ENCODE measurements around the gene CEP112.

CEP112 gene

GRCh38 chr17:65742403-65743307 lies 449.3 kb downstream of the CEP112 start:
- DNase-seq, result no peak
- no peaks in the 10 kb centered on the region for H3K4me1 ChIP-seq (ENCODE audit: low read length)
- no peak overlapping the region for H3K9ac ChIP-seq (ENCODE audit: low read length)
- H4K20me1 ChIP-seq (ENCODE audit: insufficient read depth, low read length), result no peaks in the 10 kb centered on the region
- no peak overlapping the region for H2AFZ ChIP-seq (ENCODE audit: low read length)
- no peaks in the 10 kb centered on the region for H3K9me3 ChIP-seq (replicated peaks; ENCODE audit: insufficient read depth, low read length)
- H3K4me2 ChIP-seq (ENCODE audit: low read depth, low read length), result no peak overlapping the region
- no peaks in the 10 kb centered on the region for H3K27me3 ChIP-seq (replicated peaks; ENCODE audit: insufficient read depth, low read length)
- H3K4me3 ChIP-seq (ENCODE audit: low read length), result no peak overlapping the region
- no peak for TF ChIP-seq EZH2phosphoT487 (IDR thresholded peaks at IDR 0.05; ENCODE audit: low read length)
- TF ChIP-seq CTCF (IDR thresholded peaks at IDR 0.05; ENCODE audit: low read length), result no peak
- TF ChIP-seq EZH2 (optimal IDR thresholded peaks at IDR 0.05; ENCODE audit: low read depth, low read length), result no peak
- no peaks in the 10 kb centered on the region for H3F3A ChIP-seq (ENCODE audit: insufficient read depth, low read length)
- no peaks in the 10 kb centered on the region for H3K36me3 ChIP-seq (replicated peaks; ENCODE audit: insufficient read depth, low read length)
- no peaks in the 10 kb centered on the region for H3K79me2 ChIP-seq (ENCODE audit: low read length)
- H3K27ac ChIP-seq (ENCODE audit: low read length), result no peak overlapping the region
- no peaks in the 10 kb centered on the region for H3K9me2 ChIP-seq (replicated peaks; ENCODE audit: insufficient read depth, low read length)

- Histone ChIP-seq H3K79me2 (ENCODE audit: low read length) (no peaks in the 10 kb centered on the region), H3K4me1 (ENCODE audit: low read length) (no peaks in the 10 kb centered on the region), H3K4me2 (ENCODE audit: low read depth, low read length) (no peak overlapping the region), H3K36me3 (replicated peaks; ENCODE audit: insufficient read depth, low read length) (no peaks in the 10 kb centered on the region), H3K9me3 (replicated peaks; ENCODE audit: insufficient read depth, low read length) (no peaks in the 10 kb centered on the region), H2AFZ (ENCODE audit: low read length) (no peak overlapping the region), H3K4me3 (ENCODE audit: low read length) (no peak overlapping the region), H3K27me3 (replicated peaks; ENCODE audit: insufficient read depth, low read length) (no peaks in the 10 kb centered on the region), H4K20me1 (ENCODE audit: insufficient read depth, low read length) (no peaks in the 10 kb centered on the region), H3F3A (ENCODE audit: insufficient read depth, low read length) (no peaks in the 10 kb centered on the region), H3K27ac (ENCODE audit: low read length) (no peak overlapping the region), H3K9me2 (replicated peaks; ENCODE audit: insufficient read depth, low read length) (no peaks in the 10 kb centered on the region), H3K9ac (ENCODE audit: low read length) (no peak overlapping the region)
- TF ChIP-seq EZH2 (optimal IDR thresholded peaks at IDR 0.05; ENCODE audit: low read depth, low read length) (no peak), EZH2phosphoT487 (IDR thresholded peaks at IDR 0.05; ENCODE audit: low read length) (no peak), CTCF (IDR thresholded peaks at IDR 0.05; ENCODE audit: low read length) (no peak)
- DNase-seq, result no peak
These were observed 450.2 kb downstream of the CEP112 start for GRCh38 chr17:65741710-65742109.

GRCh38 chr17:65739034-65739433 lies 452.9 kb downstream of the CEP112 start:
- H3K36me3 ChIP-seq (replicated peaks; ENCODE audit: insufficient read depth, low read length), result no peaks in the 10 kb centered on the region
- H4K20me1 ChIP-seq (ENCODE audit: insufficient read depth, low read length), result no peaks in the 10 kb centered on the region
- H3K9me3 ChIP-seq (replicated peaks; ENCODE audit: insufficient read depth, low read length), result no peaks in the 10 kb centered on the region
- H3K9ac ChIP-seq (ENCODE audit: low read length), result no peak overlapping the region
- no peaks in the 10 kb centered on the region for H3K27me3 ChIP-seq (replicated peaks; ENCODE audit: insufficient read depth, low read length)
- no peak overlapping the region for H2AFZ ChIP-seq (ENCODE audit: low read length)
- no peak for TF ChIP-seq EZH2 (optimal IDR thresholded peaks at IDR 0.05; ENCODE audit: low read depth, low read length)
- no peak for TF ChIP-seq EZH2phosphoT487 (IDR thresholded peaks at IDR 0.05; ENCODE audit: low read length)
- TF ChIP-seq CTCF (IDR thresholded peaks at IDR 0.05; ENCODE audit: low read length), result no peak
- no peak overlapping the region for H3K27ac ChIP-seq (ENCODE audit: low read length)
- no peak overlapping the region for H3K4me2 ChIP-seq (ENCODE audit: low read depth, low read length)
- H3K4me1 ChIP-seq (ENCODE audit: low read length), result no peaks in the 10 kb centered on the region
- DNase-seq, result no peak
- H3K9me2 ChIP-seq (replicated peaks; ENCODE audit: insufficient read depth, low read length), result no peaks in the 10 kb centered on the region
- H3F3A ChIP-seq (ENCODE audit: insufficient read depth, low read length), result no peaks in the 10 kb centered on the region
- no peaks in the 10 kb centered on the region for H3K79me2 ChIP-seq (ENCODE audit: low read length)
- H3K4me3 ChIP-seq (ENCODE audit: low read length), result no peak overlapping the region

All from MM.1S (cell line).